DMS 273 (cell line): ENCODE measurements around the gene SLFN5.
"Not testable (repeated sequence)": the region's sequence is repeated elsewhere in the genome, so short reads cannot be mapped to it uniquely, and the experiment has no call there.

Experiments used
- DNase-seq: peaks from one replicate; lab custom pipeline; 2025; ENCODE audit not compliant: unreplicated experiment; lab: John Stamatoyannopoulos, UW

Gene SLFN5

DNA sequence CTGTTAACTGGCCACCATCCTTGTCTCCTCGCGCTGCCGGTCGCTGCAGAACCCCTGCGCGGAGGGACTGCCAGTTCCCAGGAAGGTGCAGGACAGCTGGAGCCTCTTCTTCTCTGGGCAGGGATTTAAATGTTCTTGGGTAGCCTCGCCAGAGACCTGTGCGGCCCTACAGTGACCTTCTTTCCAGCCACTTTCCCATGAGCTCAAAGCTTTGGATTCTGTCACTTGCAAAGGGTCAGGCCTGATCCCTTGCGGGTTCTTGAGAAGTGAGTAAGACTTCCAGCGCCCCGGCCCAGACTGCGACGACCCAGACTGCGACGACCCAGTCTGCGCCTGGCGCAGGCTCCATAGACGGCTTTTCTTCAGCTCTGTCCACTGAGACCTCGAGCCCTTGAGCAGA lies 1.4 kb upstream of the SLFN5 start:
- no peak for DNase-seq

DNA sequence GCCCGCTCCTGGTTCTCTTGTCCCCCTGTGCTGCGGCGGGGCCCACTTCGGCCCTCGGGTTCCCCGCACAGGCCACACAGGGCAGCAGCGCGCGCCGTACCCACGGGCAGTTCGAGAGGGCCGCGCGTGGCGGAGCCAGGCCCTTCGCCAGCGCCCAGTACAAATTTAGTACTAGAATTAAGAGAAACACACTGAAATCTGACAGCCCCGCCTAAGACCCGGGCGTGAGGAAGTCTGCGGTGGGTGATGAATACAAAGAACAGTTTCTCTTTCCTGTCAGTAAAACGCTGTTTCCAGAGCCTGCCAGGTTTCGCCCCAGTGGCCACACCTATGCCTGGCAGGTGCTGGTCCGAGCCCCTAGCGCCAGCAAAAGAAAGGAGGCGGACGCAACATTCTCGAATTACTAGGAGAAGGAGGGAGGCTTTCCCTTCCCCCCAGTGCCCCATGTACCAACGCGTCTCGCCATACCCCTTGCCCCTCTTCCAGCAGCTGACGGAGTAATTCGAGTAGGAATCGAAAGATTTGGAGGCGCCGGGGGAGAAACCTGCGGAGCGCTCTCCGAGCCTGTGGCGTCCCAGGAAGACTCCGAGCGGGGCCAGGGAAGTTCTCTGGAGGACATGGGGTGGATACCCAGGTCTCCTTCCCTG lies 591 bp upstream of the SLFN5 start:
- DNase-seq: peak; percentile 66

DNA sequence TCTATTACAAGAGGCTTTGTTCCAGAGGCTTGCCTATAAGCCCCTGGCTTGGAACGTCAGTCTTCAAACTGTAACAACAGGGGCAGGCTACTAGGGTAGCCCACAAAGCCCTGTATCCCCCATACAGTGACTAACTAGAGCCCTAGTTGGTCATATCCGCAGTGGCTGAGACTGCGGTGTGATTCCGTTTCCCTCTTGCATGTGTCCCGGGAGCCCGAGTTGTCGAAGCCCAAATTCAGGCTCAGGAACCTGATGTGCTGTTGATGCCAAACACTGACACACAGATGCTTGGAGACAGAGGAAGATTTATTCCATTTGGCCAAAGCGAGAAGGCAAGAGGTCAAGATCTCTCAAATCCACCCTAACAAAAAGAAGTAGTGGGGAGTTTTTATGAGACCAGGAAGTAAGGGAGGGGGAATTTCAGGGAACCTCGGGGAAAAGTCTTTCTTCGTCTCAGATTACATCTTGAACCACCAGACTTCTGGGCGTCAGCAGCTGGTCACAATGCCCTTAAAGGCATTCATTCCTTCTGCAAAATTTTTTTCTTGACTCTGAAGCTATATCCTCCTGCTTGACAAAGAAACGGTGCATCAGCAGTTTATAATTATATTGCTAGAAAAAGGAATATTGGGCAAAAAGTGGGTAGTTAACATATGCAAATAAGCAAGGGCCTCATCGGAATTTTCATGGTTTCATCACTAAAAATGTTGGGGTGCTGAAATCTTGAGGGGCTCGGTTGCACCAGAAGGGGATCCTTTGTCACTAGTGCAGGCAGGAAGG lies 879 bp downstream of the SLFN5 start:
- DNase-seq: peak; percentile 43

DNA sequence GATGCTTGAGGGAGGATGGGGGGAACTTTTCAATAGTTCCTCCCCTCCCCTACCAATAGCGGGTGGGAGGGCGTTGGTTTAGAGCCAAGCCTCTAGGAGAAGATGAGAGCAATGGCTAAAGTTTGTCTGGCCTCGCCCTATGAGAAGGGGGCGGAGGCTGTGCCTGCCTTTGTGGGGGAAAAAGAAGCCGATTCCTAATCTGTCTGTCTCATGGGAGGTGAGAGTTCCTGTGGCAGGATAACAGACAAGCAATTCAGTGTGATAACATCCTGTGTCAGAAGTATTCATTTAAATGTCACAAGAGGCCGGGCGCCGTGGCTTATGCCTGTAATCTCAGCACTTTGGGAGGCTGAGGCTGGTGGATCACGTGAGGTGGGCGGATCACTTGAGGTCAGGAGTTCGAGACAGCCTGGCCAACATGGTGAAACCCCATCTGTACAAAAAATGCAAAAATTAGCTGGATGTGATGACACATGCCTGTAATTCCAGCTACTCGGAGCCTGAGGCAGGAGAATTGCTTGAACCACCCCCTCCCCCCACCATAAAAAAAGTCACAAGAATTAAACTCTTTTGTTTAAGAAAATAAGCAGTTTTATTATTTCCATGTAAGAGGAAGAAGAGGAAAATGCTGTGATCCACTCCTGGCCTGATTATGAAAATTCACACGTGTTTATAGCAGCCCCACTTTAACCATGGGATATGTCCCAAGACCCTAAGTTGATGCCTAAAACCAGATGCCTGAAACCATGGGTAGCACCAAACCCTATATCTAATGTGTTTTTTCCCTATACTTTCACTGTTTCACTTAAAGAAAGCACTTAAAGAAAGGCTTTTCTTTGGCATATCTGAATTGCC lies 1.7 kb downstream of the SLFN5 start:
- peak; percentile 50 for DNase-seq

DNA sequence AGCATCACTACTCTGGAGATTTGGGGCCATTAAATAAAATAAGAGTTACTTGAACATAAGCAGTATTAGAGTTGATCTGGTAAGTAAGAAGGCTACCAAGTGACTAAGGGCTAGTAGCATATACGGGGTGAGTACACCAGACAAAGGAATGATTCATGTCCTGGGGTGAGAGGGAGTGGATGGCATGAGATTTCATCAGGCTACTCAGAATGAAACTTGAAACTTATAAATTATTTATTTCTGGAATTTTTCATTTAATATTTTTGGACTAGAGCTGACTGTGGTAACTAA lies 2.3 kb downstream of the SLFN5 start:
- DNase-seq: no peak

DNA sequence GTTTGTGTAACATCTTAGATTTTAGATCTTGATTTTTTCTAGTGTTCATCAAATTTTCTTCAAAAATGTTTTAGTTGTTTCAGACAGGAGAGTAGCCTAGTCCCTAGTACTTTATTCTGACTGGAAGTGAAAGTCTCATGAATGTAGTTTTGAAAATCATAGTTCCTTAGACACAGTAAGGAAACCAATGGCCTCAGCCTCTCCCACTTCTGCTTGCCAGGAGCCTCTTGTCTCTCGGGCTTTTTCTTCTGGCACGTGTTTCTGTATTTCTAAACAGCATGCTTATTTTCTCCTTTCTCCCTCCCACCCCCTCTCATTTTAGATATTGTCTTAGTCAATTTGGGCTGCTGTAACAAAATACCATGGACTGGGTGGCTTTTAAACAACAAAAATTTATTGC lies 9.8 kb downstream of the SLFN5 start:
- DNase-seq: no peak

DNA sequence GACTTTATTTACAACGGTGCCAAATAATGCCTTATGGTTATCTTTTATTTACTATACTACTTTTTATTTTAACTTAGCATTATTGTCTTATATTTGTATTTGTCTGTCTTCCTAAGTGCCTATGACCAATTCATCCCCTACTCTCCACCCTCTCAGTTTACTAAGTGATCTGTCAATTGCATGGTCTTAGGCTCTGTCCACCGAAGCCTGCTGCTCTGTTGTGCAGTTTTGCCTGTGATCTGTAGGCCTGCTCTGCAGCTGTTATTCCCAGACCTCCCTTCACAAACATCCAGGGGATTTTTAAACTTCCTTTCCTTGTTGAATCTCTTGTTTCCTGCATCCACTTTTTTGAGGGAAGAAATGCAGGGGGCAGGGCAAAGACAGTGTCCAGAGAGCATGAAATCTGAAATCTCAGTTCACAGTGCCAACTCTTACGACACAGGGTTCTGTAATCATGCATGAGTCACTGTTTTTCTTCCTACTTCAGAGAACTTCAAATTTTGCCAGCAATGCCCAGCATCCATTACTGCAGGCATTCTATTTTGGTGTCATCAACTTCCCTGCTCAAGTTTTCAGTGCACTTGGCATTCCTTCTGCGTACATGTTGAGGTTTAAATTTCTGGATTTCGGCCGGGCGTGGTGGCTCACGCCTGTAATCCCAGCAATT lies 11.4 kb downstream of the SLFN5 start:
- DNase-seq: peak; percentile 5

DNA sequence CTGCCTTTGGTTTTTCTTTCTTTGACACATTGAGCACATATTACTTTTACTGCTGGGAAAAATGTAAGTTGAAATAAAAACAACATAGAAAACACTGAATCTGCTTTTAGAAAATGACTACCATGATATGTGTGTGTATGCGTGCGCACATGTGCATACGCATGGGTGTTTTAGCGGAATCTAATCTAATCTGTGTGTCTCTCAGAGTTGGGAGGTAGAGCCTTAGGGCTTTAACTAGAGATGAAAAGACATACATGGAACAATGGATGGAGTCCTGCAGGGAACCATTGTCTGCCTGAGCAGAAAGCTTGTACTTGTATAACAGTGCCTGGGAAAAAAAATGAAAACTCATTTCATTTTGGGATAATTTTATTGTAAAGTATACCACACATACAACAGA lies 12.4 kb downstream of the SLFN5 start:
- no peak for DNase-seq

DNA sequence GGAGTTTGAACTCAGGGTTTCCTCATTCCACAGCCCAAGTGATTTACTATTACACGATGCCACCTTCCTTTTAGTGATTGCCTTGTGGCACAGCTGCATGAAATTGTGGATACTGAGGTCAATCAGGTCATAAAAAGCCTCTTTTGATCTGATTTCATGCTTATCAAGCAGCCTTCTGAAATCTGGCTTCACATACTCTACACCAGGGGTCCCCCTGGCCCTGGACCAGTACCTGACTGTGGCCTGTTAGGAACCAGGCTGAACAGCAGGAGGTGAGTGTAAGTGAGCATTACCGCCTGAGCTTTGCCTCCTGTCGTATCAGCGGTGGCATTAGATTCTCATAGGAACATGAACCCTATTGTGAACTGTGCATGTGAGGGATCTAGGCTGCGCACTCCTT lies 13.8 kb downstream of the SLFN5 start:
- peak; percentile 19 for DNase-seq

DNA sequence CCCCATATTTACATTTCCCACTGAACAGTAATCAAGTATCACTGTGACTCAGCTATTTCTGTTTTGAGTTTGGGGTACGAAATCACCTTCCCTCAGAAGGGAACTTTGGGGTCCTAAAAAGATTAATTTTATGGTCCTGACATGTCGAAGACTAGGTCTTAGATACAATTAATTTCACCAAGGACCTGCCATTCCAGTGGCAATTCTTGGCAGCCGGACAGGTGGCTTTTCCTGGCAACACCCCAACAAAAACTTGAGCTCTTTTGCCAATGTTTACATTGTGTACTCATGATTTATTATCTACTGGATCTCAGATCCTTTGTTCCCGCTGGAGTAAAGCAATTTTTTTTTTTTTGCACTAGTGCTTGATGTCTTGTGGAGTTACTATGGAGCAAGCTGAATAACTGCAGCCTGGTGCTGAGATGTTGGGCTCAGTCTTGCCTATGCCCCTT lies 14.4 kb downstream of the SLFN5 start:
- DNase-seq: peak; percentile 37

DNA sequence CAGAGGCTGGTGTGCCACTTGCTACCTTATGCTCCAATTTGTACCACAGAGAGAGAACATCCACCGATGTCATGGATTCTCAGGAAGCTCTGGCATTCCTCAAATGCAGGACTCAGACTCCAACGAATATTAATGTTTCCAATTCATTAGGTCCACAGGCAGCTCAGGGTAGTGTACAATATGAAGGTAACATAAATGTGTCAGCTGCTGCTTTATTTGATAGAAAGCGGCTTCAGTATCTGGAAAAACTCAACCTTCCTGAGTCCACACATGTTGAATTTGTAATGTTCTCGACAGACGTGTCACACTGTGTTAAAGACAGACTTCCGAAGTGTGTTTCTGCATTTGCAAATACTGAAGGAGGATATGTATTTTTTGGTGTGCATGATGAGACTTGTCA lies 16.1 kb downstream of the SLFN5 start:
- no peak for DNase-seq

DNA sequence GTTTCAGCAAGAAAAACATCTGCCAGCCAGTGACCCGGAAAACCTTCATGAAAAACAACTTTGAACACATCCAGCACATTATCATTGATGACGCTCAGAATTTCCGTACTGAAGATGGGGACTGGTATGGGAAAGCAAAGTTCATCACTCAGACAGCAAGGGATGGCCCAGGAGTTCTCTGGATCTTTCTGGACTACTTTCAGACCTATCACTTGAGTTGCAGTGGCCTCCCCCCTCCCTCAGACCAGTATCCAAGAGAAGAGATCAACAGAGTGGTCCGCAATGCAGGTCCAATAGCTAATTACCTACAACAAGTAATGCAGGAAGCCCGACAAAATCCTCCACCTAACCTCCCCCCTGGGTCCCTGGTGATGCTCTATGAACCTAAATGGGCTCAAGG lies 22.2 kb downstream of the SLFN5 start:
- DNase-seq: no peak

DNA sequence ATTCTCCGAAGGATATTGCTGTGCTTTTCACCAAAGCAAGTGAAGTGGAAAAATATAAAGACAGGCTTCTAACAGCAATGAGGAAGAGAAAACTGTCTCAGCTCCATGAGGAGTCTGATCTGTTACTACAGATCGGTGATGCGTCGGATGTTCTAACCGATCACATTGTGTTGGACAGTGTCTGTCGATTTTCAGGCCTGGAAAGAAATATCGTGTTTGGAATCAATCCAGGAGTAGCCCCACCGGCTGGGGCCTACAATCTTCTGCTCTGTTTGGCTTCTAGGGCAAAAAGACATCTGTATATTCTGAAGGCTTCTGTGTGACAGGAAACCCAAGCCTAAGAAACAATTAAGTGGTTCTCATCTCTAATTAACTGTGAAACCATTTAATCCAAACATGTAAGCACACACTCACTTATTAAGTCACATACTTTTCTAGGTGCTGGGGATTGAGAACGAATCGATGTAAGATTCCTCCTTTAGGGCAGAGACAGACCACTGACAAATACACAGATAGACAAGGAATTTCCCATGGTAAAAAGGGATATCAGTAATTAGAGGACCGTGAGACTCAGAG lies 22.8 kb downstream of the SLFN5 start:
- DNase-seq: no peak

DNA sequence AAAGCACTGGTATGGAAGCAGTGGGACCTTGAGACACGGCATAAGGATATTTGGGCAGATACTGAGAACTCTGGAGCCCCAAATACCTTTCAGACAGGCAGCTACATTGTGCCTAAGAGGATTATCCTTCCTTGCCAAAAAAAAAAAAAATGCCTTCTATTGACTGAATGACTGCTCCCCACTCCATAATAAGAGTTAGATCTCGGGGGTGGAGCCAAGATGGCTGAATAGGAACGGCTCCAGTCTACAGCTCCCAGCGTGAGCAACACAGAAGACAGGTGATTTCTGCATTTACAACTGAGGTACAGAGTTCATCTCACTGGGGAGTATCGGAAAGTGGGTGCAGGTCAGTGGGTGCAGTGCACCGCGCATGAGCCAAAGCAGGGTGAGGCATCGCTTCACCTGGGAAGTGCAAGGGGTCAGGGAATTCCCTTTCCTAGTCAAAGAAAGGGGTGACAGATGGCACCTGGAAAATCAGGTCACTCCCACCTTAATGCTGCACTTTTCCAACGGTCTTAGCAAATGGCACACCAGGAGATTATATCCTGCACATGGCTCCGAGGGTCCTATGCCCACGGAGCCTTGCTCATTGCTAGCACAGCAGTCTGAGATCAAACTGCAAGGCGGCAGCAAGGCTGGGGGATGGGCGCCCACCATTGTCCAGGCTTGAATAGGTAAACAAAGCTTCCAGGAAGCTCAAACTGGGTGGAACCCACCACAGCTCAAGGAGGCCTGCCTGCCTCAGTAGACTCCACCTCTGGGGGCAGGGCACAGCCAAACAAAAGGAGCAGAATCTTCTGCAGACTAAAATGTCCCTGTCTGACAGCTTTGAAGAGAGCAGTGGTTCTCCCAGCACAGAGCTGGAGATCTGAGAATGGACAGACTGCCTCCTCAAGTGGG lies 31.5 kb downstream of the SLFN5 start:
- not testable (repeated sequence) for DNase-seq

DNA sequence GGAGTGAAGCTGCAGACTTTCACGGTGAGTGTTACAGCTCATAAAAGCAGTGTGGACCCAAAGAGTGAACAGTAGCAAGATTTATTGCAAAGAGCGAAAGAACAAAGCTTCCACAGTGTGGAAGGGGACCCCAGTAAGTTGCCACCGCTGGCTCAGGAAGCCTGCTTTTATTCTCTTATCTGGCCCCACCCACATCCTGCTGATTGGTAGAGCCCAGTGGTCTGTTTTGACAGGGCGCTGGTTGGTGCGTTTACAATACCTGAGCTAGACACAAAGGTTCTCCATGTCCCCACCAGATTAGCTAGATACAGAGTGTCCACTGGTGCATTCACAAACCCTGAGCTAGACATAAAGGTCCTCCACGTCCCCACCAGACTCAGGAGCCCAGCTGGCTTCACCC lies 35.6 kb downstream of the SLFN5 start:
- not testable (repeated sequence) for DNase-seq

DNA sequence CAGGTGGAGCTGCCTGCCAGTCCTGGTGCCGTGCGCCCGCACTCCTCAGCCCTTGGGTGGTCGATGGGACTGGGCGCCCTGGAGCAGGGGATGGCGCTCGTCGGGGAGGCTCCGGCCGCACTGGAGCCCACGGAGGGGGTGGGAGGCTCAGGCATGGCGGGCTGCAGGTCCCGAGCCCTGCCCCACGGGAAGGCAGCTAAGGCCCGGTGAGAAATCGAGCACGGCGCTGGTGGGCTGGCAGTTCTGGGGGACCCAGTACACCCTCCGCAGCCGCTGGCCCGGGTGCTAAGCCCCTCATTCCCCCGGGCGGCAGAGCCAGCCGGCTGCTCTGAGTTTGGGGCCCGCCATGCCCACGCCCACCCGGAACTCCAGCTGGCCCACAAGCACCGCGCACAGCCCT lies 36.0 kb downstream of the SLFN5 start:
- DNase-seq: not testable (repeated sequence)

DNA sequence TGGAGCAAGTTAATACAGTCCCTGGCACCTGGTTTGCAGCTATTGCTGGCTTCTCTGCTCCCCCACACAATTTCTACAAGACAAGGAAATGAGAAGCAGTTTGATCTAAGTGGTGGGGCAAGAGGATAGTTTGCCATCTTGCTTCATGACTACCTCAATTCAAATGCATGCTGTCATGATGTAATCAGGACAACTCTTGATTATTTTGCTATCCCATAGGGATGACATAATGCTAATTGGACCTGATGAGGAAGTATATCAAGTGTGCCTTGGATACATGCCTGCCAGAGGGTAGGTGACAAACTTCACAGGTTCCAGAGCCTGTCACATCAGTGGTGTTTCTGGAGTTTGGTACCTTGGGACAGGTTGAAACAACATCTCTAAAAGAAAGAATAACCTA lies 40.9 kb downstream of the SLFN5 start:
- no peak for DNase-seq

DNA sequence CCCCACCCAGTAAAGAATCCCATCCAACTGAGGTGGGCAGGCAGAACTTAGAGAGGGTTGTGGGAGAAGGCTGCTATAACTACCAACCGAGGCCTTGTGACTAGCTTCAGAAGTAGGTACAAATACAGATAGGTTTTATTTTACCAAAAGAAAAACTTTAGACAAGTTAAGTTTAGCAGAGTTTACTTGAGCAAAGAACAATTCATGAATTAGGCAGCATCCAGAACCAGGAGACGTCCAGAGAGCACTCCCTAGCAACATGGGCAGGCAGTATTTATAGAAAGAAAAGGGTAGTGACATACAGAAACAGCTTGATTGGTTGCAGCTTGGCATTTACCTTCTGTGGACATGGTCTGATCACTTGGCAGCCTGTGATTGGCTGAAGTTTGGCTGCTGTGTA lies 42.1 kb downstream of the SLFN5 start:
- no peak for DNase-seq

DNA sequence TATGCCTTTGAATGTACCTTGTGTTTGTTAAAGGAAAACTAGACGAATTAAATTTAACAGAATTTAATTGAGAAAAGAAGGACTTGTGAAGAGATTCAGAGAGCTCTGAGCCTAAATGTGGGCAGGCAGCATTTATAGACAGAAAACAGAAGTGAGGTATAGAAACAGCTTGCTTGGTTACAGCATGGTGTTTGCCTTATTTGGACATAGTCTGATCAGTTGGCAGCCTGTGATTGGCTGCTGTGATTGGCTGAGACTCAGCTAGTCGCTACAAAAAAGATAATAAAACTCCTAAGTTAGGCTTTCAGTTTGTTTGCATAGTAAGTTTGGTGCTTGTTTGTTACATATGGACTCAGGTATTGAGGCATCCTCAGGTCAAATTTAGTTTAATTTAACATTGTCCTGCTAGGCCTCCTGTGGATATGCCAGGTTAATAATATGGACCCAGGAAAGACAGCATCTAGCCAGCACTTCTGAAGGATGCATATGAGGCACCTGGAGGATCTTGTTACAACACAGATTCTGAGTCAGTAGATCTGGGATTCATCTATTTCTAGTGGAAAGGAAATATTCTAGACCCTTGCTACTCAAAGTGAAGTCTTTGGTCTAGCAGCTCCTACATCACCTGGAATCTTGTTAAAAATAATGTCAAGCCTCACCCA lies 43.4 kb downstream of the SLFN5 start:
- DNase-seq: no peak
